GM12878 (cell line): Measurements from ENCODE around the gene SLC18A3. TPM values are rescaled to one million over a fixed set of nuclear protein-coding genes. Genes with fewer than 3 reads are reported as not detected.

Source experiments
- ATAC-seq: fragments of 200-7000 bp; cut with Tn5 transposase; 3 replicates; pipeline ENCODE4 v1.9.1; 2020; ENCODE audit warnings: mild to moderate bottlenecking, moderate library complexity
- BruUV-seq: library from RNA; stranded (reverse); fragments of 400-500 nt; replicated peaks from 2 replicates; lab custom pipeline; 2021; lab: Mats Ljungman, UMichigan
- CTCF ChIA-PET: fragments of 300-600 bp; sonication (Branson Sonifier 250); formaldehyde crosslinking; extraction: SDS; loops from one replicate; lab custom pipeline; 2021; ENCODE audit warnings: inconsistent platforms; lab: Yijun Ruan, JAX
- POLR2A ChIA-PET: fragments of 350-600 bp; formaldehyde crosslinking; extraction: SDS; loops from one replicate; lab custom pipeline; 2021; ENCODE audit warnings: inconsistent platforms; lab: Charles Lee
- RAD21 ChIA-PET: fragments of 300-600 bp; sonication (Branson Sonifier 250); formaldehyde crosslinking; loops from one replicate; lab custom pipeline; 2023; ENCODE audit warnings: antibody characterized with exemption; ENCODE audit not compliant: unreplicated experiment; lab: Charles Lee
- SMC1A ChIA-PET: fragments of 300-600 bp; sonication (Branson Sonifier 250); formaldehyde crosslinking; loops from one replicate; lab custom pipeline; 2023; ENCODE audit not compliant: unreplicated experiment, uncharacterized antibody; lab: Charles Lee
- DNase-seq: peaks from one replicate; pipeline ENCODE4 v3.0.0-alpha.2; 2011; ENCODE audit warnings: low read depth, low spot score
- FAIRE-seq: peaks from 3 replicates; lab custom pipeline; 2011; peaks lifted over from hg19 to GRCh38; lab: Jason Lieb, UNC
- H2AFZ ChIP-seq: 2 replicates; pipeline ENCODE4 v1.6.0; 2011; ENCODE audit warnings: low read depth, low read length, control low read depth; ENCODE audit not compliant: control insufficient read depth
- H3K27ac ChIP-seq: 2 replicates; pipeline ENCODE4 v1.5.1; 2011; ENCODE audit warnings: control low read depth; ENCODE audit not compliant: control insufficient read depth, insufficient read depth
- H3K27me3 ChIP-seq, 2 experiments: replicated peaks in 1 of 2; 2 replicates each; pipeline versions ENCODE4 v1.6.0 to v1.6.1; 2011; ENCODE audit warnings: low read length in 1 of 2; ENCODE audit not compliant: control insufficient read depth in 2 of 2, insufficient read depth in 2 of 2
- H3K36me3 ChIP-seq, 2 experiments: 2 replicates each; pipeline ENCODE4 v1.5.1; 2011; ENCODE audit warnings: low read length in 1 of 2; ENCODE audit not compliant: control insufficient read depth in 2 of 2, insufficient read depth in 2 of 2
- H3K4me1 ChIP-seq: 2 replicates; pipeline ENCODE4 v1.6.1; 2011; ENCODE audit warnings: mild to moderate bottlenecking, low read length, moderate library complexity, mixed read lengths; ENCODE audit not compliant: control insufficient read depth, insufficient read depth
- H3K4me2 ChIP-seq: 2 replicates; pipeline ENCODE4 v1.6.0; 2011; ENCODE audit warnings: control low read depth; ENCODE audit not compliant: control insufficient read depth, insufficient read depth
- H3K4me3 ChIP-seq: fragments of 200-600 bp; sonication (generic); 2 replicates; pipeline ENCODE4 v1.5.1; 2016
- H3K79me2 ChIP-seq: 2 replicates; pipeline ENCODE4 v1.6.0; 2011; ENCODE audit warnings: low read length; ENCODE audit not compliant: control insufficient read depth, insufficient read depth
- H3K9ac ChIP-seq: 2 replicates; pipeline ENCODE4 v1.8.0; 2011; ENCODE audit warnings: low read length, control low read depth, mixed read lengths; ENCODE audit not compliant: control insufficient read depth, insufficient read depth
- H3K9me3 ChIP-seq: replicated peaks from 3 replicates; pipeline ENCODE4 v1.5.1; 2011; ENCODE audit warnings: mild to moderate bottlenecking, low read length; ENCODE audit not compliant: control insufficient read depth, insufficient read depth
- H4K20me1 ChIP-seq: 2 replicates; pipeline ENCODE4 v1.6.0; 2011; ENCODE audit not compliant: control insufficient read depth, insufficient read depth
- CBFB ChIP-seq: IDR thresholded peaks from 2 replicates; pipeline ENCODE4 v1.6.1; 2016; ENCODE audit warnings: antibody characterized with exemption, low read depth
- CEBPB ChIP-seq, 2 experiments: fragments of 150-350 bp in 1 of 2; IDR thresholded peaks; 2 replicates each; pipeline ENCODE4 v1.6.1; 2012 to 2014; ENCODE audit warnings: low read depth in 2 of 2, low read length in 2 of 2, borderline replicate concordance in 1 of 2, inconsistent platforms in 1 of 2
- CEBPZ ChIP-seq: fragments of 150-350 bp; IDR thresholded peaks from 2 replicates; pipeline ENCODE4 v1.6.1; 2016; ENCODE audit warnings: low read depth, low read length
- CTCF ChIP-seq, 3 experiments: IDR thresholded peaks in 2 of 3; conservative IDR thresholded peaks in 1 of 3; 2 replicates each; pipeline ENCODE4 v1.5.1; 2011; ENCODE audit warnings: low read depth in 3 of 3, low read length in 3 of 3, mild to moderate bottlenecking in 3 of 3, control low read depth in 2 of 3, moderate library complexity in 2 of 3, inconsistent platforms in 1 of 3, mixed read lengths in 1 of 3; ENCODE audit not compliant: control insufficient read depth in 2 of 3, insufficient read depth in 1 of 3; ENCODE audit errors: extremely low read depth in 1 of 3
- FOS ChIP-seq: IDR thresholded peaks from 3 replicates; pipeline ENCODE4 v1.6.1; 2011; ENCODE audit warnings: borderline replicate concordance; ENCODE audit not compliant: insufficient read length; ENCODE audit errors: extremely low read depth
- IRF3 ChIP-seq: fragments of 450-650 bp; IDR thresholded peaks from 2 replicates; pipeline ENCODE4 v1.6.1; 2014; ENCODE audit warnings: mild to moderate bottlenecking
- JUNB ChIP-seq: IDR thresholded peaks from 2 replicates; pipeline ENCODE4 v1.6.1; 2016; ENCODE audit warnings: antibody characterized with exemption, mild to moderate bottlenecking
- MAX ChIP-seq: IDR thresholded peaks from 2 replicates; pipeline ENCODE4 v1.6.1; 2012; ENCODE audit warnings: low read depth, low read length, improper control_type of control experiment
- MYB ChIP-seq: fragments of 150-350 bp; IDR thresholded peaks from 2 replicates; pipeline ENCODE4 v1.6.1; 2014; ENCODE audit warnings: mild to moderate bottlenecking, low read depth, low read length, borderline replicate concordance
- NFXL1 ChIP-seq: fragments of 450-650 bp; IDR thresholded peaks from 2 replicates; pipeline ENCODE4 v1.6.1; 2017; ENCODE audit warnings: antibody characterized with exemption, mild to moderate bottlenecking, borderline replicate concordance
- NFYB ChIP-seq: IDR thresholded peaks from 2 replicates; pipeline ENCODE4 v1.6.1; 2011; ENCODE audit warnings: low read depth, mild to moderate bottlenecking, low read length, improper control_type of control experiment, moderate library complexity; ENCODE audit not compliant: insufficient read depth
- PAX5 ChIP-seq: IDR thresholded peaks from 2 replicates; pipeline ENCODE4 v1.6.1; 2011; ENCODE audit warnings: low read depth, low read length, borderline replicate concordance
- RBBP5 ChIP-seq: fragments of 200-600 bp; sonication (generic); conservative IDR thresholded peaks from 2 replicates; pipeline ENCODE4 v1.6.1; 2016
- RELB ChIP-seq: fragments of 450-650 bp; IDR thresholded peaks from 2 replicates; pipeline ENCODE4 v1.6.1; 2017; ENCODE audit warnings: low read depth, mild to moderate bottlenecking, moderate library complexity
- TARDBP ChIP-seq: IDR thresholded peaks from 2 replicates; pipeline ENCODE4 v1.6.1; 2016; ENCODE audit warnings: borderline replicate concordance
- in situ Hi-C: fragments of 300-500 bp; cut with MboI; formaldehyde crosslinking; loops from 9 replicates; pipeline ENCODE4 v1.14.3; 2018; ENCODE audit warnings: mixed read lengths
- intact Hi-C: fragments of 100-400 bp; cut with micrococcal nuclease; formaldehyde crosslinking; loops from one replicate; pipeline ENCODE4 v1.14.2; 2022; ENCODE audit not compliant: unreplicated experiment
- polyA plus RNA-seq, 11 experiments: library from polyadenylated mRNA; depleted of rRNA in 4 of 11; unstranded in 6 of 11; stranded (reverse) in 5 of 11; fragments of >200 nt; fragmentation: Nextera tagmentation in 4 of 11; fragmentation: Illumina TruSeq in 1 of 11; extraction: Ambion mirVana in 4 of 11; extraction: Trizol in 1 of 11; gene quantifications; 1 replicate in 1 of 11; 2 replicates in 10 of 11; pipeline versions ENCODE4 v1.2.1 to v1.2.3, GENCODE V29; 2011 to 2016; ENCODE audit warnings: inconsistent platforms in 2 of 11, missing spikeins in 2 of 11, low read depth in 1 of 11
- total RNA-seq, 4 experiments: library from RNA; depleted of rRNA in 3 of 4; stranded (reverse); fragments of >200 nt in 3 of 4; fragmentation: Illumina TruSeq in 1 of 4; extraction: Trizol in 1 of 4; gene quantifications; 2 replicates each; pipeline versions ENCODE4 v1.2.1 to v1.2.3, GENCODE V29; 2013 to 2021

The SLC18A3 gene
- total and polyA plus RNA-seq, 10 of the 15 experiments (the other 5 are each of a cell fraction or from before 2014, with no cell fraction given) = not detected

GRCh38 chr10:49579621-49580020 lies 30.5 kb upstream of the SLC18A3 start (continued):
- no peak for TF ChIP-seq IRF3
- TF ChIP-seq RELB = no peak
- TF ChIP-seq CTCF (IDR thresholded peaks at IDR 0.05 in 2 of 3, conservative IDR thresholded peaks at IDR 0.05 in 1 of 3; ENCODE audit: control insufficient read depth in 2 of 3, extremely low read depth in 1 of 3, insufficient read depth in 1 of 3, low read depth in 3 of 3, low read length in 3 of 3) = no peak
- TF ChIP-seq TARDBP = no peak
- no peak for TF ChIP-seq PAX5
- no peak for TF ChIP-seq JUNB
- no peak for TF ChIP-seq MAX
- no peak for TF ChIP-seq CEBPB (IDR thresholded peaks at IDR 0.05; ENCODE audit: borderline replicate concordance in 1 of 2, low read depth in 2 of 2, low read length in 2 of 2)

GRCh38 chr10:49585387-49585786 lies 24.7 kb upstream of the SLC18A3 start:
- CTCF ChIA-PET = no interaction called here
- RAD21 ChIA-PET = no interaction called here
- no peak for ATAC-seq
- TF ChIP-seq CEBPZ (no peak), NFYB (no peak), JUNB (no peak), NFXL1 (no peak), MYB (no peak), RBBP5 (no peak), CBFB (no peak), PAX5 (no peak), FOS (no peak)

More at GRCh38 chr10:49585387-49585786, 24.7 kb upstream of the SLC18A3 start:
- in situ Hi-C loops (no loop called here), intact Hi-C loops (no loop called here)
- H3K9ac ChIP-seq = no peak overlapping the region
- H3K79me2 ChIP-seq = no peaks in the 10 kb centered on the region
- no peaks in the 10 kb centered on the region; a peak in 1 of 4 replicates for H3K27me3 ChIP-seq
- H4K20me1 ChIP-seq = no peaks in the 10 kb centered on the region
- H3K36me3 ChIP-seq = no peaks in the 10 kb centered on the region
- H3K9me3 ChIP-seq = peaks cover 3% of the 10 kb centered on the region; the same call in 2 of the 3 replicates
- SMC1A ChIA-PET = no interaction called here
- DNase-seq = no peak
- no peaks in the 10 kb centered on the region; the same call in 1 of the 2 replicates for H3K4me1 ChIP-seq
- H3K4me2 ChIP-seq = no peak overlapping the region
- H2AFZ ChIP-seq = no peak overlapping the region
- POLR2A ChIA-PET = no interaction called here
- BruUV-seq = no TSS peak
- H3K27ac ChIP-seq = no peak overlapping the region
- H3K4me3 ChIP-seq = no peak overlapping the region
- no peak for FAIRE-seq
